ENCODE data around the gene UGGT2.
"Not testable (repeated sequence)": the region's sequence is repeated elsewhere in the genome, so short reads cannot be mapped to it uniquely, and the experiment has no call there.

UGGT2 gene

DNA sequence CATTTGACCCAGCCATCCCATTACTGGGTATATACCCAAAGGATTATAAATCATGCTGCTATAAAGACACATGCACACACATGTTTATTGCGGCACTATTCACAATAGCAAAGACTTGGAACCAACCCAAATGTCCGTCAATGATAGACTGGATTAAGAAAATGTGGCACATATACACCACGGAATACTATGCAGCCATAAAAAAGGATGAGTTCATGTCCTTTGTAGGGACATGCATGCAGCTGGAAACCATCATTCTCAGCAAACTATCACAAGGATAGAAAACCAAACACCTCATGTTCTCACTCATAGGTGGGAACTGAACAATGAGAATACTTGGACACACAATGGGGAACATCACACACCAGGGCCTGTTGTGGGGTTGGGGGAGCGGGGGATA is 2.2 kb downstream of the UGGT2 start:
- DNase-seq (ENCODE audit: low read depth in 1 of 2, low spot score in 1 of 2) = not testable (repeated sequence)

DNA sequence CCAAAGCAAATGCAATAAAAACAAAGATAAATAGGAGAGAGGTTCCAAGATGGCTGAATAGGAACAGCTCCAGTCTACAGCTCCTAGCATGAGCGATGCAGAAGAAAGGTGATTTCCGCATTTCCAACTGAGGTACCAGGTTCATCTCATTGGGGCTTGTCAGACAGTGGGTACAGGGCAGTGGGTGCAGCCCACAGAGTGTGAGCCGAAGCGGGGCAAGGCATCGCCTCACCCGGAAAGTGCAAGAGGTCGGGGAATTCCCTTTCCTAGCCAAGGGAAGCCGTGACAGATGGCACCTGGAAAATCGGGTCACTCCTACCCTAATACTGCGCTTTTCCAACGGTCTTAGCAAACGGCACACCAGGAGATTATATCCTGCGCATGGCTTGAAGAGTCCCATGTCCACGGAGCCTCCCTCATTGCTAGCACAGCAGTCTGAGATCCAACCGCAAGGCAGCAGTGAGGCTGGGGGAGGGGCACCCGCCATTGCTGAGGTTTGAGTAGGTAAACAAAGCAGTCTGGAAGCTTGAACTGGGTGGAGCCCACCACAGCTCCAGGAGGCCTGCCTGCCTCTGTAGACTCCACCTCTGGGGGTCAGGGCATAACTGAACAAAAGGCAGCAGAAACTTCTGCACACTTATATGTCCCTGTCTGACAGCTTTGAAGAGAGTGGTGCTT is 6.6 kb downstream of the UGGT2 start:
- not testable (repeated sequence) for DNase-seq (ENCODE audit: low read depth in 1 of 2, low spot score in 1 of 2)

GRCh38 chr13:96044238-96044637 is 9.0 kb downstream of the UGGT2 start:
- DNase-seq (ENCODE audit: low read depth in 1 of 2, low spot score in 1 of 2) = no peak

DNA sequence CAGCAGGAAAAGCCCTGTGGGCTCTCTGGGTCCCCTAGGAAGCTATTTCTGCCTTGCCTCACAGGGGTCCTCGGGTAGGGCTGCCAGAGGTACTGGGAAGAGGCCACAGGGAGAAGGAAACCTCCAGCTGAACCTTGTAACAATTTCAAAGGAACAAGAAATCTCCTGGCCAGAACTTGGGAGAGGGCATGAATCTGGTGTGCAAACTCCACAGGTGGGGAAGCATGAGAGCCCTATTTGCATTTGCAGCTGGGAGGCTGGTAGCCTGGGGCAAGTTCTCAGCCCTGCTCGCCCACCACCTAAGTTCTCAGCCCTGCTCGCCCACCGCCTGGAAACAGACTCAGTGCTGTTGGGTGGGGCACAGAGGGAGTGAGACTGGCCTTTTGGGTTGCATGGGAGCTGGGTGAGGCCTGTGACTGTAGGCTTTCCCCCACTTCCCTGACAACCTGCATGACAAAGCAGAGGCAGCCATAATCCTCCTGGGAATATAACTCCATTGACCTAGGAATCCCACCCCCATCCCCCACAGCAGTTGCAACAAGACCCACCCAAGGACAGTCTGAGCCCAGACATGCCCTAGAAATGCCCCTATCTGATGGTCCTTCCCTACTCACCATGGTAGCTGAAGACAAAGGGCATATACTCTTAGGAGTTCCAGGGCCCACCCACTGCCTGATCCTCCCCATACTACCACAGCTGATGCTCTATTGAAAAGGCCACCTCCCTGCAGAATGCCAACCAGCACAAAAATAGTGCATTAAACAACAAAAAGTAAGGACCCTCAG is 11.7 kb downstream of the UGGT2 start:
- DNase-seq (ENCODE audit: low read depth in 1 of 2, low spot score in 1 of 2) = no peak

- DNase-seq (ENCODE audit: low read depth in 1 of 2, low spot score in 1 of 2) = no peak
Observed at GRCh38 chr13:96036515-96036914, 16.7 kb downstream of the UGGT2 start.

DNA sequence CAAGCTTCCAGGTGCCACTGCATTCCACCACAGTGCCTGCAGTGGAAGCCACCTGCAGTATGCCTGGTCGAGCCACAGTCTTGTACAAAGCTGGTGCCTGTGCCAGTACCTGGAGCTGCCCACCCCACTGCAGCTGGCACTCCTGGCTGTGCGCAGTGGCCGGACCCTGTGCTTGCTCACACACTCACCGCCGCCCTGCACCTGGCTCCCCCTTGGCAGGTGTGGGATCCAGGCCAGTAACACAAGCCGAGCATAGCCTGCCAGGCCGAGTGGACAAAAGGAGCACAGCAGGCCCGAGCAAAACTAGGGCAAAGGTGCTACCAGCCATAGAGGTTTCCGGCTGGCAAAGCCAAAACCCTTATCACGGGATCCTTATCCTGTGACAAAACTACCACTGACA is 18.5 kb downstream of the UGGT2 start:
- DNase-seq (ENCODE audit: low read depth in 1 of 2, low spot score in 1 of 2) = no peak

DNA sequence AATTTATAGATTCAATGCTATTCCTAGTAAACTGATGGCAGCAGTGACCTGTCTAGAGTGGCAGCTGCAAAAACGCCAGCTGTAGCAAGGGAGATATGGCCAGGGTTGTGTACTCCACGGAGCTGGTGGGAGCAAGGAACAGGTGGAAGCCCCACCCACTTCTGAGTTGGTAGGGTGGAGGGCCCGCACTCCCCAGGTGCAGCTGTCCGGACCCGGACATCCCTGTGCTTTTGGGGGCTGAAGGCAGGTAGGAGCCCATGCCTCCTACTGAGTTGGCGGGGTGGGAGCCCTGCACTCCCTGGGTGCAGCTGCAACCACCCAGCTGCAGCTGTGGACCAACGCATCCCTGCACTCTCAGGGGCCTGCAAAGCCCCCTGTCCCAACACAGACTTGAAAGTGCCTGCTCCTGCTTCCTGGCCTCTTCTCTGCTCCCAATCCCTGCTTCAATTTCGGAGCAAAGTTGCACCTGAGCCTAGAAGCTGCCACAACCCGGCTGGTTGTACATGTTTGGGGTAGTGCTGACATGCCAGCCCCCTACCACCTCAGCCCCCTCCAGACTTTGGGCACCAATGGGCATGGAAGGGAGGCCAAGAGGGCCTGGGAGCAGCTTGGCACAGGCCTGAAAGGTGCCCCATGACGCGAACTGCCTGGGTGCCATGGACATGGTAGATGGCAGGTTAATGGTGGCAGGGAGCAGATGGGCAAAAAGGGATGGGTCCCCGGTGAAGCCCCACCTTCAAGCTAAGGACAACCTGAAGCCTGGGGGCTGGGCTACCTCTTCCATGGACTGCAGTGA is 19.8 kb downstream of the UGGT2 start:
- DNase-seq (ENCODE audit: low read depth in 1 of 2, low spot score in 1 of 2) = no peak

- DNase-seq (ENCODE audit: low read depth in 1 of 2, low spot score in 1 of 2) = no peak
Observed at GRCh38 chr13:96032717-96033116, 20.5 kb downstream of the UGGT2 start.

DNA sequence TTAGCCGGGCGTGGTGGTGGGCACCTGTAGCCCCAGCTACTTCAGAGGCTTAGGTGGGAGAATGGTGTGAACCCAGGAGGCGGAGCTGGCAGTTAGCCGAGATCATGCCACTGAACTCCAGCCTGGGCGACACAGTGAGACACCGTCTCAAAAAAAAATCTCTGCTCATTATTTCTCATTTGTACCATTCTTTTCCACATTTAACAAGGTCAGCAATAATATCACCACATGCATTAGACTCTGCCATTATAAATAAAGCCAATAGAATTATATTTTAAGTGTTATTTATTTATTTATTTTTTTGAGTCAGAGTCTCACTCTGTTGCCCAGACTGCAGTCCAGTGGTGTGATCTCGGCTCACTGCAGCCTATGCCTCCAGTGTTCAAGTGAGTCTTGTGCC is 24.2 kb downstream of the UGGT2 start:
- DNase-seq (ENCODE audit: low read depth in 1 of 2, low spot score in 1 of 2) = no peak

DNA sequence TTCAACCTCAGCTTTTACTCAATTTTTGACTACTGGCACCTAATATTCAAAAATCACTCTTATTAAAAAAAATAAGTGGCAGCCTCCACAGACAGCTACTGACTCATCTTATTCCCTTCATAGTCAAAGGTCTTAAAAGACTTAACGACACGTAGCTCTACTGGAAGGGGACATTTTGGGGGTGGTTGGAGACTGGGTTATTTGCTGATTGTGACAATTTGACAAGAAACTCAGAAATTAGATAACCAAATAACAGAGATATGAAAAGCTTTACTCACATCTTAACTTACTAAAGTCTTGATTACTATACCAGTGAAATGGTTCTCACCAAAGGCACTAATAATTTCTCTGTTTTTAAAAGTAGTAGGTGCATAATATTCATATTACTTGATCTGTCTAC is 25.7 kb downstream of the UGGT2 start:
- no peak for DNase-seq (ENCODE audit: low read depth in 1 of 2, low spot score in 1 of 2)

- no peak for DNase-seq (ENCODE audit: low read depth in 1 of 2, low spot score in 1 of 2)
Observed at GRCh38 chr13:96025283-96025682, 27.9 kb downstream of the UGGT2 start.

DNA sequence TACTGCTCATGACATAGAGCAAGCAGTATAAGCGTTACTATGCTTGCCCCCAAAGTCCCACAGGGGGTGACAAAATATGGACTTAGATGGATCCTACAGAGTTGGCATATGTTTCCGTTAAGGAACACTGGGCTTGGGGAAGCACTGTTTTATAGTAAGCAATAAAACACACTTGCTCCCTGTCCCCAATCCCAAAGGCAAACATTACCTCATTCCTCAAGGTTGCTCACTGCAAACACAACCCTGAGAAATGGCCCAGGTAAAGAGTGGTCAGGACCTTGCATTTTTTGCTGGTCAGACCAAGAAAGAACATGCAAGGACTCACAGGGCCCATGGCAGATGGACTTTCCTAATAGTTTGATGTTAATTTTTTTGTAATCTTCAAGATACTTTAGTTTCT is 32.3 kb downstream of the UGGT2 start:
- DNase-seq (ENCODE audit: low read depth in 1 of 2, low spot score in 1 of 2) = no peak

GRCh38 chr13:96020155-96020575 is 33.0 kb downstream of the UGGT2 start:
- no peak for DNase-seq (ENCODE audit: low read depth in 1 of 2, low spot score in 1 of 2)

DNA sequence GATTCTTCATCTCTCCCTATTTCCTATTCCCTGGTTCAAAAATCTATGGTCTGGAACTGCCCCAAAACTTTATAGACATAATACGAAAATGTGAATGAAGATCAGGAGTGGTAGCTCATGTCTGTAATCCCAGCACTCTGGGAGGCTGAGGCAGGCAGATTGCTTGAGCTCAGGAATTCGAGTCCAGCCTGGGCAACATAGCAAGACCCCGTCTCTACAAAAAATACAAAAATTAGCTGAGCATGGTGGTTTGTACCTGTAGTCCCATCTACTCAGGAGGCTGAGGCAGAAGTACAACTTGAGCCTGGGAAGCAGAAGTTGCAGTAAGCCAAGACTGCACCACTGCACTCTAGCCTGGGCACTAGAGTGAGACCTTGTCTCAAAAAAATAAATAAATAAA is 35.1 kb downstream of the UGGT2 start:
- no peak for DNase-seq (ENCODE audit: low read depth in 1 of 2, low spot score in 1 of 2)

DNA sequence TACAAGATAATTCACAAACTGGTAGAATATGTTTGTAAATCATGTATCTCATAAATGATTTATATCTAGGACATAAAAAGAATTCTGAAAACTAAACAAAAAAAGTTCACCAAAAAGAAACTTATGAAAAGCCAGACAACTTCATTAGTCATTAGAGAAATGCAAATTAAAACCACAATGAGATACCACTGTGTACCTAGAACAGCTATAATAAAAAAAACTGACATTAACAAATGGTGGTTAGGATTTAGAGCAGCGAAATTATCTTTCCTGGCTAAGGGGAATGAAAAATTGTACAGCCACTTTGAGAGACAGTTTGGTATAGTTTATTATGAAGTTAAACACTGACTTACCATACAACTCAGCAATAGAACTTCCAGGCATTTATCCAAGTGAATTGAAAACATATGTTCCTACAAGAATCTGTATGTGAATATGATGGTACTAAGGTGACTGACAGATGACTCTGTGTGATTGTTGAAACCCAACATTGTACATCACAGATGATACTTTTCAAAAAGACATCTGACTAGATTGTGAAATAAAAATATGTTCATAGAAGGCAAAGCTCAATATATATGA is 41.8 kb downstream of the UGGT2 start:
- DNase-seq (ENCODE audit: low read depth in 1 of 2, low spot score in 1 of 2) = no peak

- no peak for DNase-seq (ENCODE audit: low read depth in 1 of 2, low spot score in 1 of 2)
Observed at GRCh38 chr13:96003304-96003703, 49.9 kb downstream of the UGGT2 start.

- no peak for DNase-seq (ENCODE audit: low read depth in 1 of 2, low spot score in 1 of 2)
Observed at GRCh38 chr13:96002322-96003131, 50.7 kb downstream of the UGGT2 start.

- DNase-seq (ENCODE audit: low read depth in 1 of 2, low spot score in 1 of 2) = no peak
Observed at GRCh38 chr13:96000069-96000468, 53.1 kb downstream of the UGGT2 start.

DNA sequence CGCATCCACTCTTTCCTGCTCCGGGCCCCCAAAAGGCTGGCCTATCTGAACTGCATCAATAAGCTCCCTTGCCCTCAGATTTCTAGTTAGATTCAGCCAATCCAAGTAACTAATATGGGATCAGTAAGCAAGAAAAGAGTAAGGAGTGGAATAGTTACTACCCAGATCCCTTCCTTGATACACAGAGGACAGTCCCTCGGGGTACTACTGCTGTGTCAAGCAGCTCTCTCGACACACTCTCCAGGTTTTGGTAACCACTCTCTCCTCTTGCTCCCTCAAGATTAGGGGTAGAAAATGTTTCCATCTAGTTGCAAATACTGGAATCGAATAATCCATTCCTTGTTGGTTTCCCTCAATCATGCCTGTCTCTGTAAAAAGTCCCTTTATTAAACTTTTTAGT is 65.4 kb downstream of the UGGT2 start:
- no peak for DNase-seq (ENCODE audit: low read depth in 1 of 2, low spot score in 1 of 2)

- no peak for DNase-seq (ENCODE audit: low read depth in 1 of 2, low spot score in 1 of 2)
Observed at GRCh38 chr13:95982144-95982543, 71.1 kb downstream of the UGGT2 start.

- not testable (repeated sequence) for DNase-seq (ENCODE audit: low read depth in 1 of 2, low spot score in 1 of 2)
Observed at GRCh38 chr13:95972651-95973050, 80.5 kb downstream of the UGGT2 start.

Measured in activated CD4-positive, alpha-beta T cell treated with anti-CD3 and anti-CD28 coated beads, Interleukin-2, amount 50 U/mL, for 24 hours (primary cell).